Activated CD8-positive, alpha-beta memory T cell treated with anti-CD3 and anti-CD28 coated beads for 36 hours (primary cell): ENCODE results near the gene TRO. TPM values are rescaled to one million over a fixed set of nuclear protein-coding genes. Genes with fewer than 3 reads are reported as not detected.

ENCODE experiments used
- CTCF ChIA-PET: fragments of 350-600 bp; sonication (Branson Sonifier 250); formaldehyde crosslinking; loops from one replicate; lab custom pipeline; 2021; ENCODE audit warnings: antibody characterized with exemption; lab: Charles Lee
- POLR2A ChIA-PET: fragments of 350-600 bp; sonication (Branson Sonifier 250); formaldehyde crosslinking; loops from one replicate; lab custom pipeline; 2021; ENCODE audit warnings: antibody characterized with exemption; lab: Charles Lee
- total RNA-seq, 2 experiments: library from RNA; stranded (reverse); gene quantifications; one replicate each; pipeline ENCODE4 v1.2.3, GENCODE V29; 2021

Gene TRO
- total RNA-seq, 2 experiments from 2014 or later, result 5.7 to 6.3 TPM

DNA sequence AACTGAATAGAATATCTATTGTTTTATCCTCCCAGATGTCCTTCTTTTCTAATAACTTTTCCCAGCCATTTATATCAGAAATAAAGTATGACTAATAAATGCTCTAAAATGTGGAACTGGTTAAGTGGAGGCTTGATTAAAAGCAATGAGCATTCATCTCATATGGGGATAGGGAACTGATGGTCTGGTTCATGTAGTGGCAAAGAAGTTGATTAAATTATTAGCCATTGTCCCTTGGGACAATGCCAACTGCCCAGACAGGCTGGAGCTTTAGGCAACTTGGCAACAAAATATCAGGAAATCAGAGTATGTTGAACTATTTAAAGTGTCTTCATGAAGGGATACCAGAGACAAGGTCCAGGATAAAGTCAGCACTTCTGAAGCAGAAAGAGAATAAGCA is 24.2 kb downstream of the TRO start:
- ChIA-PET CTCF (no interaction called here), POLR2A (no interaction called here)

DNA sequence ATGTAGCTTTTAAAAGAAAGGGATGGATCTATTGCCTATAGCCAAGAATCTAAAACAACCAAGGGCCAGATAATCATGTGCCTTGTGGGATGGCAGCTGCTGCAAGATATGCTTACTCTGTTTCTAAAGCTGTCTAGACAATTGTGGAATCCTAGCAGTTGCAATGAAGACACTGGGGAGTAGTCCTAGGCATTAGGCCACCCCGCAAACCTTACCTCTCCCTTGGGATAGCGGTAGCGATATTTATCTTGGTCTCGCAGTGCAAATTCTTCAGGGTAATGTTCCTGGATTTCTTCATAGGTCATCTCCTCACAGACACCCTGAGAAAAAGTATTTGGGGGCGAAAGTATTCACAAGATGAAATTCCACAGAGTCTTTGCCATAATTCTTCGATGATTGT is 24.6 kb downstream of the TRO start:
- CTCF ChIA-PET, result no interaction called here
- POLR2A ChIA-PET, result no interaction called here

DNA sequence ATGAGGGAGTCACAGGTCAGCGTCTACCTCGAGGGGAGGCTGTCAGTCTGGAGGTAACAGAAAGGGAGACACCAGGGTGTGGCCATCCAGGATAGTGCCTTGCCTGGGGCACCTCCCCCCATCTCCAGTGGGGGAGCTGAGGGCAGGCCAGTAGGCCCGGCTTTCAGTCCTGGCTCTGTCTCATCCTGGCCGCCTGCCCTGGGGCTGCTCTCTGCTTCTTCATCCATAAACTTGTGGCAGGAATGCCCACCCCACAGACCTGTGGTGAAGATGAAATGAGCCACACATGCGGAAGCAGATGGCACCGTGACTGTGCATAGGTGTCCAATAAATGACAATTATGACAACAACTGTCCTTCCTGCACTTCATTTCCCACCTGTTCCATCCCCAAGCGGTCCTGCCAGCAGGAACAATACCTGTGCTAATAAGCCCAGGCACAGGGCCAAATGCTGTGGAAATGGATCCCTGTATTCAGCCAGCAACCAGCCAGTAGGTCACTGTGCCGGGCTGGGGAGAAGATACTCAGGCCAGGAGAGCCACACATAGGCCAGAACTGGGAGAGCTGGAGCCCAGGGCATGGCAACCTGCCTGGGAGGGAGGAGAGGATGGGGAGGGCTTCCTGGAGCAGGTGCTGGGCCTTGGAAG is 30.2 kb downstream of the TRO start:
- CTCF ChIA-PET, result no interaction called here
- POLR2A ChIA-PET, result no interaction called here

DNA sequence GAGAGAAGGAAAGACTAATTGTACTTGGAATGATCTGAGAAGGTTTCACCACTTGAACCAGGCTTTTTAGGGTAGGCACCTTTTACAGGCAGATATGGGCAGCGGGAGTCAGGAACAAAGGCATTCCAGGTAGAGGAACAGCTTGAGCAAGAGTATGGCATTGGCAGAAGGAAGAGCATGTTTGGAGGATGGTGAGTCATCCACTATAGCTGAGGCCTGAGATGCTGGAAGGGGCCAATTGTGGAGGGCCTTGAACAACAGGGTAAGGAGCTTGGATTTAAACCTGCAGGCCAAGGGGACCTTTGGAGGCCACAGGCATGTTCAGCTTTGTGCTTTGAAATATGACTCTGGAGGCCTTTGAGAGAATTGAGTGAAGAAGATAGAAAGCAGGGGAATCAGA is 41.1 kb downstream of the TRO start:
- POLR2A ChIA-PET, result no interaction called here
- CTCF ChIA-PET, result no interaction called here

DNA sequence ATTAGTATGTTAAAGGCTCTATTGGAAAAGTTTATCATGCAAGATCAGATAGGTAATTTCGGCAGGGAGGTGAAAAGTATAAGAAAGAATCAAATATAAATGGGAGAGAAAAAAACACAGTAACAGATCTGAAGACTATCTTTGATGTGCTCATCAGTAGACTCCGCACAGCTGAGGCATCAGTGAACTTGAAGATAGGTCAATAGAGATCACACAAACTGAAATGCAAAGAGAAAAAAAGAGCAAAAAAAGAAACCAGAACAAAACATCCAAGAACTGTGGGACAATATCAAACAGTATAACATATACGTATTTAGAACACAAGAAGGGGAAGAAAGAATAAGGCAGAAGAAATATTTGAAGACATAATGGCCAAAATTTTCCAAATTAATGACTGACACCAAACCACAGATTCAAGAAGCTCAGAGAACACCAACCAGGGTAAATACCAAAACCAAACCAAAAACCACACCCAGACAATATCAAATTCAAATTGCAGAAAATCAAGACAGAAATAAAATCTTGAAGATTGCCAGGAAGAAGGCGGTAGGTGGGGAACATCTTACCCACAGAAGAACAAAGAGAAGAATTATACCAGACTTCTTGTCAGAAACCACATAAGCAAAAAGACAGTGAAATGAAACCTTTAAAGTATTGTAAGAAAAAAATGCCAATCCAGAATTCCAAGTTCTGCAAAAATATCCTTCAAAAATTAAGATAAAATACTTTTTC is 44.3 kb downstream of the TRO start:
- CTCF ChIA-PET, result no interaction called here
- POLR2A ChIA-PET, result no interaction called here

DNA sequence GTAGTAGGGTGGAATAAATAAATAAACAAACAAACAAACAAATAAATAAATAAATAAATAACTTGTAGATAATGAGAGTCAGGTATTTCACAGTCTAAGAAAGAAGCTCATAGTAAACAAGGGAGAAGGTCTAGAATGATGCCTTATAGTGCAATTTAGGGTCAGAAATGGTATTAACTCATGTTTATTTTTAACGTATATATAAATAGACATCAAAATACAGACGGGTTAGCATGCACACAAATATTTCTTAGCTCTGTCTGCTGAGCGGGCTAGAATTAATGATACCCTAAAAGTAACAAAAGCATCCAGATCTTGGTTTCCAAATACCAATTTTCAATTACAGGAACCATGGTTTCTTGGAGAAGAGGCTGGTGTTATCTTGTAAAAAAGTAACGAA is 56.8 kb downstream of the TRO start:
- CTCF ChIA-PET, result no interaction called here
- POLR2A ChIA-PET, result no interaction called here

DNA sequence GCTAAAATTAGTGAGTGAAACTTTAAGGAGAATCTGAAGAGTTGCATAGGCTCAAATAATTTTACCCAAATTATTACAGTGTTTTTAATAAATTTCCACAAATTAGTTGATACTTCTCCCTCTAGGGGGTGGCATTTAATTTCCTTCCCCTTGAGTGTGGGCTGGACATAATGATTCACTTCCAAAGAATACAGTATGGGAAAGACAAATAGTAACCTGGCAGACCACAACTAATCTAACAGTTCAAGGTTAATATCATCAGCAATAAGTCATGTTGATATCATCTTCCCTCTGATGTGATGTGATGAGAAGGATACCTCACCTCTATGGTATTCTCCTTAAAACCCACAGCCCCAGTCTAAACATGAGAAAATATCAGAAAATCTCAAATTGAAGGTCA is 57.8 kb downstream of the TRO start:
- CTCF ChIA-PET, result no interaction called here
- POLR2A ChIA-PET, result no interaction called here

DNA sequence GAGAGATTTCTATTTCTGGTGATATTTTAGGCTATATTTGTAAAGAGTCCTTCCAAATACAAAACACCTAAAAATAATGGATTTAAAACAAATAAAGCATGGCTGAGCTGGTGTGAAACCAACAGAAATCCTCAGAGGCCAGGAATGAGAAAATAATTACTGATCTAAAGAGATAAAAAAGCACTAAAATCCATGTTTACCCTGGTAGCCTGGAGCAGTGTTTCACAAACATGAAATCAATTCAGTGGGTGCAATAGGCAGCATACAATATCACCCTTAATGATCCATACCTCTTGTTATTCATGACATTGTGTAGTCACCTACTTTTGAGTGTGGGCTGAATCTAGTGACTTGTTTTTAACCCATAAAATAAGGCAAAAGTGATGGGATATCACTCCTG is 58.8 kb downstream of the TRO start:
- ChIA-PET POLR2A (no interaction called here), CTCF (no interaction called here)

DNA sequence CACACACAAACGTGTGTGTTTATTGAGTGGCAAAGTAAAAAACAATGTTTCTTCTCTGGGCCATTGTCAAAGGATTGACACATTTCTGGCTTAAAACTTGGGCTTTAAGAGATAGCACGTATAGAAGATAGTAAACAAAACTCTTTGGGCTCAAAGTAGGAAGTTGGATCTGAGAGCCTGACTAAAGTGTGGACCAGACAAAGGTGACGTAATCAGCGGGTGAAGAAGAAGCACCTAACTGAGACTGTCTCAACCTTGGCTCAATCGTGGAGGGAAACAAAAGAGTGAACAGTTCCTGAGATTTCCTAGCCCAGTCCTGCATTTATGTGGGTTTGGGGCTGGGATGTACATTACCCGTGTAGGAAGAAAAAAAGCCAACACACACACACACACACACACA is 59.7 kb downstream of the TRO start:
- ChIA-PET CTCF (no interaction called here), POLR2A (no interaction called here)

Other genes starting within 250 kb of the TRO start
- gene ITIH6, start 122.6 kb upstream of the TRO start, total RNA-seq, result not detected
- gene MAGED2, start 113.1 kb upstream of the TRO start, total RNA-seq, result 10 to 100 TPM; 31.7 to 34.4 TPM
- gene PFKFB1, start 73.4 kb downstream of the TRO start, total RNA-seq, result under 1 TPM; 0.63 to 0.67 TPM
- 10 to 100 TPM; 36.8 to 39.4 TPM for gene APEX2, start 79.5 kb downstream of the TRO start, total RNA-seq
- not detected for gene ALAS2, start 110.2 kb downstream of the TRO start, total RNA-seq
- gene PAGE2B, start 154.2 kb downstream of the TRO start, total RNA-seq, result not detected
- gene PAGE2, start 168.2 kb downstream of the TRO start, total RNA-seq, result not detected